ENCODE measurements around the gene ARHGEF4. TPM values are rescaled to one million over a fixed set of nuclear protein-coding genes. Genes with fewer than 3 reads are reported as not detected.

ARHGEF4 gene
- total and polyA plus RNA-seq, 10 of the 15 experiments (the other 5 are each of a cell fraction or from before 2014, with no cell fraction given) = 0.02 to 0.24 (median 0.16) TPM; not detected in 6

GRCh38 chr2:130829015-130829414 lies 7.7 kb upstream of the ARHGEF4 start:
- Histone ChIP-seq H3K9ac (ENCODE audit: control insufficient read depth, insufficient read depth, low read length) (no peak overlapping the region), H4K20me1 (ENCODE audit: control insufficient read depth, insufficient read depth) (no peaks in the 10 kb centered on the region), H3K4me1 (ENCODE audit: control insufficient read depth, insufficient read depth, low read length) (peaks cover 8% of the 10 kb centered on the region), H3K4me3 (no peak overlapping the region), H3K27ac (ENCODE audit: control insufficient read depth, insufficient read depth) (no peak overlapping the region), H3K79me2 (ENCODE audit: control insufficient read depth, insufficient read depth, low read length) (no peaks in the 10 kb centered on the region), H3K36me3 (ENCODE audit: control insufficient read depth in 2 of 2, insufficient read depth in 2 of 2, low read length in 1 of 2) (no peaks in the 10 kb centered on the region), H3K4me2 (ENCODE audit: control insufficient read depth, insufficient read depth) (no peak overlapping the region), H3K27me3 (replicated peaks in 1 of 2; ENCODE audit: control insufficient read depth in 2 of 2, insufficient read depth in 2 of 2, low read length in 1 of 2) (no peaks in the 10 kb centered on the region; a peak in 1 of 4 replicates), H3K9me3 (replicated peaks; ENCODE audit: control insufficient read depth, insufficient read depth, low read length) (no peaks in the 10 kb centered on the region), H2AFZ (ENCODE audit: control insufficient read depth, low read depth, low read length) (no peak overlapping the region)
- 58% methylated on average over 6 of the region's 10 CpGs for WGBS (ENCODE audit: insufficient coverage, insufficient replicate concordance, low lambda C conversion rate, missing lambda C conversion rate)
- SMC1A ChIA-PET (ENCODE audit: uncharacterized antibody, unreplicated experiment) = interaction anchor here (1.7 kb wide), 1 partner anchor 45 kb away, joined by 7 read pairs; no protein-coding TSS in a partner anchor
- intact Hi-C loops (cut with micrococcal nuclease; ENCODE audit: unreplicated experiment) (no loop called here), in situ Hi-C loops (cut with MboI) (no loop called here)
- TF ChIP-seq TBL1XR1 (IDR thresholded peaks at IDR 0.05; ENCODE audit: low read depth, low read length) (no peak), IKZF1 (conservative IDR thresholded peaks at IDR 0.05) (no peak), CHD2 (IDR thresholded peaks at IDR 0.05; ENCODE audit: borderline replicate concordance, low read depth, low read length) (no peak), ZNF592 (IDR thresholded peaks at IDR 0.05) (no peak), MTA3 (IDR thresholded peaks at IDR 0.05; ENCODE audit: borderline replicate concordance, low read length) (no peak), EZH2 (IDR thresholded peaks at IDR 0.05; ENCODE audit: borderline replicate concordance, control insufficient read depth, low read depth, low read length) (no peak)
- FAIRE-seq (no peak), ATAC-seq (no peak), DNase-seq (ENCODE audit: low read depth, low spot score) (no peak)
- BruUV-seq (replicated peaks) = no TSS peak
- RAD21 ChIA-PET (ENCODE audit: unreplicated experiment) = interaction anchor here (1.1 kb wide), 1 partner anchor 31 kb away, joined by 3 read pairs; no protein-coding TSS in a partner anchor
- CTCF ChIA-PET = interaction anchor here (0.8 kb wide), 1 partner anchor 29 kb away, joined by 3 read pairs; no protein-coding TSS in a partner anchor
- POLR2A ChIA-PET = no interaction called here
